Midbrain (tissue), 1 donor: Measurements from ENCODE around the gene NFATC4.
"Not testable (repeated sequence)": the region's sequence is repeated elsewhere in the genome, so short reads cannot be mapped to it uniquely, and the experiment has no call there.

Experiments used
- DNase-seq: peaks from one replicate; lab custom pipeline; 2025; lab: John Stamatoyannopoulos, UW

NFATC4 gene

DNA sequence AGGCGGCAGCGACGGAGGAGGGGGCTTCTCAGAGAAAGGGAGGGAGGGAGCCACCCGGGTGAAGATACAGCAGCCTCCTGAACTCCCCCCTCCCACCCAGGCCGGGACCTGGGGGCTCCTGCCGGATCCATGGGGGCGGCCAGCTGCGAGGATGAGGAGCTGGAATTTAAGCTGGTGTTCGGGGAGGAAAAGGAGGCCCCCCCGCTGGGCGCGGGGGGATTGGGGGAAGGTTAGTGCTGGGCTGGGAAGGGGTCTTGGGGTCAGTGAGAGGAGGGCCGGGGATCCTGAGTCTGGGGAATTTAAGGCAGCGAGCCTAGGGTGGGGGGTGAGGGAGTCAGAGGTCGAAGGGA, 203 bp downstream of the NFATC4 start:
- no peak for DNase-seq

DNA sequence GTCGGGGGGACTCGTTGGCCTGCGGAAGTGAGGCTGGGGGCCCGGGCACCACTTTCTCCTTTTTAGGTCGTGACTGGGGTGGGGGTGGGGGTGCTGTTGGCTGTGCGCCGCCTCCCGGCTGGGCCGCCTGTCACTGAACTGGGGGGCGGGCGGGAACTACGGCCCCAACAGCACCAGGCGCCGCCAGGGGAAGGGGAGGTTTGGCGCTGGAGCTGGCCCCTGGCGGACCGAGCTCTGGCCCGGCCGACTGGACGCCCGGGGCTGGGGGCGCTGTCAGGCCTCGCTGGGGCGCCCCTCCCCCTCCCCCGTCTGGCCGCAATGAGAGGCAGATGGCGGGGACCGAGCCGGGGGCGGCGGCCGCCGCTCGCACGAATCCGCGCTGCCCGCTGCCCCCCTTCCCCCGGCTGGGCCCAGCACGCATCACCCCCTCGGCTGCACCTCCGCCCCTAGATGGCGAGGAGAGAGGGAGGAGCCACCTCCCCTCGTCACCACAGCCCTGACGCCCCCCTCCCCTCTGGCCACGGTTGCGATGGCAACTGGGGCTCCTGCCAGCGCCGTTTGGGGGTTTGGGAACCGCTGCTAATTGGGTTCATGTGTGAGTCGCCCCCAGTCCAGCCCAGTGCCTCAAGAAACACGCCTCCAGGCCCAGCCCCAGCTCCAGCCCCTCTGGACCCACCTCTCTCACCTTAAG, 723 bp downstream of the NFATC4 start:
- peak; percentile 16 for DNase-seq

DNA sequence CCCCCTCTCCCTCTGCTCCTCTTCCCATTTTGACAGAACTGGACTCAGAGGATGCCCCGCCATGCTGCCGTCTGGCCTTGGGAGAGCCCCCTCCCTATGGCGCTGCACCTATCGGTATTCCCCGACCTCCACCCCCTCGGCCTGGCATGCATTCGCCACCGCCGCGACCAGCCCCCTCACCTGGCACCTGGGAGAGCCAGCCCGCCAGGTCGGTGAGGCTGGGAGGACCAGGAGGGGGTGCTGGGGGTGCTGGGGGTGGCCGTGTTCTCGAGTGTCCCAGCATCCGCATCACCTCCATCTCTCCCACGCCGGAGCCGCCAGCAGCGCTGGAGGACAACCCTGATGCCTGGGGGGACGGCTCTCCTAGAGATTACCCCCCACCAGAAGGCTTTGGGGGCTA, 1.5 kb downstream of the NFATC4 start:
- no peak for DNase-seq

DNA sequence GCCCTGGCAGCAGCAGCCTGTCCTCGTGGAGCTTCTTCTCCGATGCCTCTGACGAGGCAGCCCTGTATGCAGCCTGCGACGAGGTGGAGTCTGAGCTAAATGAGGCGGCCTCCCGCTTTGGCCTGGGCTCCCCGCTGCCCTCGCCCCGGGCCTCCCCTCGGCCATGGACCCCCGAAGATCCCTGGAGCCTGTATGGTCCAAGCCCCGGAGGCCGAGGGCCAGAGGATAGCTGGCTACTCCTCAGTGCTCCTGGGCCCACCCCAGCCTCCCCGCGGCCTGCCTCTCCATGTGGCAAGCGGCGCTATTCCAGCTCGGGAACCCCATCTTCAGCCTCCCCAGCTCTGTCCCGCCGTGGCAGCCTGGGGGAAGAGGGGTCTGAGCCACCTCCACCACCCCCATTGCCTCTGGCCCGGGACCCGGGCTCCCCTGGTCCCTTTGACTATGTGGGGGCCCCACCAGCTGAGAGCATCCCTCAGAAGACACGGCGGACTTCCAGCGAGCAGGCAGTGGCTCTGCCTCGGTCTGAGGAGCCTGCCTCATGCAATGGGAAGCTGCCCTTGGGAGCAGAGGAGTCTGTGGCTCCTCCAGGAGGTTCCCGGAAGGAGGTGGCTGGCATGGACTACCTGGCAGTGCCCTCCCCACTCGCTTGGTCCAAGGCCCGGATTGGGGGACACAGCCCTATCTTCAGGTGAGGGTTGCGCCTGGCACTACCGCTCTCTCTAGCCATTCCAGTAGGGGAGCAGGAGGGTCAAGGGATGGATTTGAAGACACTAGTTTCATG, 2.1 kb downstream of the NFATC4 start:
- DNase-seq, result no peak

DNA sequence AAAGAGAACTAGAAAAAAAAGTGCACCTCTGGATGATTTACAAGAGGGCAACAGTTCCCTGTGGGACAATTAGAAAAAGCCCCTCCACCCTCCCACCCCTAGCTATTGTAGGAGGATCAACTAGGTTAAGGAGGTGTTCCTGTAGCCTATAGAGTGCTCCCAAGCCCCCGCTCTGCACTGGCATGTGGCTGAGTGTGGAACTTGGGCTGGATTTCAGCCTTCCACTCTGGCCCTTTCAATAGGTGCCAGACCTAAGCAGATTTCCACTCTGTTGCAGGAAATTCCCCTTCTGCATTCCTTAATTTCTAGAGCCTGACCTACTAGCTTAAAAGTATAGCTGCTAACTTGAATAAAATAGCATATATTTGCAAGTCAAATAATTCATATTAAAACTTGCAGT, 2.8 kb downstream of the NFATC4 start:
- DNase-seq, result no peak

DNA sequence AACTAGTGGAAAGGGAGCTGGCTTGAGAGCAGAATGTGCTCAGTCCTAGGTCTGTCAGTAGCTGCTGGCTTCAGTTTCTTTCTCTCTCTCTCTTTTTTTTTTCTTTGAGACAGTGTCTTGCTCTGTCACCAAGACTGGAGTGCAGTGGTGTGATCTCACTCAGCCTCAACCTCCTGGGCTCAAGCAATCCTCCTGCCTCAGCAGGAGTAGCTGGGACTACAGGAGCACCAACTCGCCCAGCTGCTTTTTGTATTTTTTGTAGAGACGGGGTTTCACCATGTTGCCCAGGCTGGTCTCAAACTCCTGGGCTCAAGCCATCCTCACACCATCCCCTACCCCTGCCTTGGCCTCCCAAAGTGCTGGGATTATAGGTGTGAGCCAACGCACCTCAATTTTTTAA, 3.6 kb downstream of the NFATC4 start:
- not testable (repeated sequence) for DNase-seq

DNA sequence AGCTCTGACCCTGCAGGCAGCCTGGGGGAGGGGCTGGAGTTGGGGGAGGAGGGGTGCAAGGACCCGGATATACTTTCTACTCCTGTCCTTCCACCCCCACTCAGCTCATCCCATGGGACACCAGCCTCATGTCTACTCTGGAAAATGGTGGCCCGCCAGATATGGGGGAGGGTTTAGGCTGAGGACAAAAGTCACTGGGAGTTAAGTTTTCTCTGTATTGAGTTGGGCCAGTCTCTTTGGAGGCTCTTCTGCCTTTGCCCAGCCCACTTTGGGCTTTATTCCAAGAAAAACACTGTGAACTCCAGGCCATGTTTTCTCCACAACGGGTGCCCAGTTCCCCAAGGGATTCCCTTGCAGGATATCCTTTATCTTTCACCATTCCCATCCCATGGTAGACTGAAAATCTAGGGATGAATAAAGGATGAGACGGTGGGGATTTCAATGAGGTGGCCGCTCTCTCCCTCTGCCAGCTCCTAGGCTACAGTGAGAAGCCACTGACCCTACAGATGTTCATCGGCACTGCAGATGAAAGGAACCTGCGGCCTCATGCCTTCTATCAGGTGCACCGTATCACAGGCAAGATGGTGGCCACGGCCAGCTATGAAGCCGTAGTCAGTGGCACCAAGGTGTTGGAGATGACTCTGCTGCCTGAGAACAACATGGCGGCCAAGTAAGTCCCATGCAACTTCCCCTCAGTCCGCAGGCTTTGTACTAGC, 4.9 kb downstream of the NFATC4 start:
- DNase-seq, result no peak

DNA sequence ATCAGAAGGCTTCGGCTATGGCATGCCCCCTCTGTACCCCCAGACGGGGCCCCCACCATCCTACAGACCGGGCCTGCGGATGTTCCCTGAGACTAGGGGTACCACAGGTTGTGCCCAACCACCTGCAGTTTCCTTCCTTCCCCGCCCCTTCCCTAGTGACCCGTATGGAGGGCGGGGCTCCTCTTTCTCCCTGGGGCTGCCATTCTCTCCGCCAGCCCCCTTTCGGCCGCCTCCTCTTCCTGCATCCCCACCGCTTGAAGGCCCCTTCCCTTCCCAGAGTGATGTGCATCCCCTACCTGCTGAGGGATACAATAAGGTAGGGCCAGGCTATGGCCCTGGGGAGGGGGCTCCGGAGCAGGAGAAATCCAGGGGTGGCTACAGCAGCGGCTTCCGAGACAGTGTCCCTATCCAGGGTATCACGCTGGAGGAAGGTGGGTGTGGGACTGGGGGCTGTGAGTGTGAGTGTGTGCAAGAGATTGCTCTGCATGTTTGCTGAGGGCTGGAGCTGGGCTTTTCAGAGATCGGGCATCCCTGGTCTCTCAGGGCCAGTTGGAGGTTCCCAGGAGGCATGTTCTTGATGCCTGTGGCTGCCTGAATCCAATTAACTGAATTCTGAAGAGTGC, 8.6 kb downstream of the NFATC4 start:
- no peak for DNase-seq

DNA sequence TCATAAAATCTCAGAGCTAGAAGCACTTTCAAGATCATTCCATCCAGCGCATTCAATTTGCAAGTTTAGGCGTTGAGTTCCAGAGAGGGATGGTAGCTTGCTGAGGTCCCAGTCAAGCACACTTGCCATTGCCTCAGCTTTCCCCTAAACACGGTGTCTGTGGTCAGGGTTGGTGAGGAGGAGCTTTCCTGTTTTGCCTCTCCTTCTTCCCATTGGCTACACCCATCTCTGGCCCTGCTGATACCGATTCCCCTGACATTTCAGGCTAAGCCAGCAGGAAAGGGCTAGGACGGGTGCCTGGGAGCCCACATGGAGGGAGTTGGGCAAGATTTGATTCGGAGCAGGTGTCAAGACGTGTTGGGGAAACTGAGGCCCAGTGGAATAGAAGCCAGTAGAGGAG, 9.1 kb downstream of the NFATC4 start:
- no peak for DNase-seq

DNA sequence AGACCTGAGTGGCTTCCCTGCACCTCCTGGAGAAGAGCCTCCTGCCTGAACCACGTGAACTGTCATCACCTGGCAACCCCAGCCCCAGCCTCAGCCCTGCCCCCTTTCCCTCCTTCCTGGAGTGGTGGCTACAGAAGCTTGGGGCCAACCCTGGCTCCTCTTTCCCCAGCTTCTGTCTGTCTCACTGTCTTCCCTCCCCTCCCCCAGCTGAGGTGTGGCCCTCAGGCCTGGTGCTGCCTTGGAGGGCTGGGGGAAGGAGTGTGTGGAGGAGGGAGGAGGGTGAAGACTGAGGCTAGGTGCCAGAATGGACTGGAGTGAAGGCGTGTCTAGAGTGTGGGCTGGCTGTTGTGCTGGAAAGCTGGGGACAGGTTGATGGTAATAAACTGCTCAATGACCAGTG, 9.7 kb downstream of the NFATC4 start:
- DNase-seq, result no peak

DNA sequence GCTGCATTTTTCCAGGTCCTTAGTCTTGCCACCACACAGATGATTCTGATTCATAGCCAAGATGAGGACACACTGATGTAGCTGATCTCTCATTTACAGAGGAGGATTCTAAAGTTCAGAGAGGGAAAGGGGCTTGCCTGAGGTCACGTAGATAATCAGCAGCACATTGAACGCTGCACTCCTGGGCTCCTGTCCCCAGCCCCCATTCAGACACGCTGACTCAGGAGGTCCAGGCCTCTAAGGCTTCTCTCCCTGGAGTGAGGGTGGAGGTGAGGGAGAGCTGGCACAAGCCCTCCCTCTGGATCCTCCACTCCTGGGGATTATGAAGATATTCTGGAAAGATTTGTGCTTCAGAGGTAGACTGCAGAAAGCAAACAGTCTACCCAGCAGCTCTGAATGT, 10.3 kb downstream of the NFATC4 start:
- no peak for DNase-seq

DNA sequence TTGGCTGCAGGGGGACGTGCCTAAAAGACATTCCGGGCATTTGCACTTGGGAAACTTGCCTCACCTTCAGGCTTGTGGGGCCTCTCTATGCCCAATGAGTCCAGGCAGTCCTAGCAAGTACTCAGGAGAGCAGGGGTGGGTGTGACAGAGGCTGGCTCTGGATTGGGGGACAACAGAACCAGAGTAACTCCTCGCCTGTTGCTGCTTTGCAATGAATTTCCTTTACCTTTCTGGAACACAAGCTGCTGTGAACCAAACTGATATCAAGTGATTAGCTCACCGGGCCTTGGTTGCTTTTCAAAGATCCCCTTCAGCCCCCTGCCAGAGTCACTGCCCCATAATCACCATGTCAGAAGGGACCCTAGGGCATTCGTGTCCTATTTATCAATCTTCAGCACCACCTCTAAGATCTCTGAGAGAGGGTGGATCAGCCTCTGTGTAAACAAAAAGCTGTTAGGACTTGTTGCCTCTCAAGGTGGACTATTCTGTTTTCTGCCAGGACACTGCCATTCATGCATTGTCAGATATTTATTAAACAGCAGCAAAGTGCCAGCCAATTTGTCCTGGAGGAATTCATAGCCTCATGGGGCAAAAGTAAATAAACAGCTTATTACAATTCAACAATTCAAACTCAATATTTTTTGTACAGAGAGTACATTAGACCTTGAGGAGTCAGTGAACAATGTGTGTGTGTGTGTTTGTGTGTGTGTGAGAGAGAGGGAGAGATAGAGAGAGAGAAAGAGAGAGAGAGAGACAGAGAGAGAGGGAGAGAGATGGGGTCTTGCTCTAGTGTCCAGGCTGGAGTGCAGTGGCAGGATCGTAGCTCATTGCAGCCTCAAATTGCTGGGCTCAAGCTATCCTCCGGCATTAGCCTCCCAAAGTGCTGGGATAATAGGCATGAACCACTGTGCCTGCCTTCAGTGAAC, 11.3 kb downstream of the NFATC4 start:
- no peak for DNase-seq

DNA sequence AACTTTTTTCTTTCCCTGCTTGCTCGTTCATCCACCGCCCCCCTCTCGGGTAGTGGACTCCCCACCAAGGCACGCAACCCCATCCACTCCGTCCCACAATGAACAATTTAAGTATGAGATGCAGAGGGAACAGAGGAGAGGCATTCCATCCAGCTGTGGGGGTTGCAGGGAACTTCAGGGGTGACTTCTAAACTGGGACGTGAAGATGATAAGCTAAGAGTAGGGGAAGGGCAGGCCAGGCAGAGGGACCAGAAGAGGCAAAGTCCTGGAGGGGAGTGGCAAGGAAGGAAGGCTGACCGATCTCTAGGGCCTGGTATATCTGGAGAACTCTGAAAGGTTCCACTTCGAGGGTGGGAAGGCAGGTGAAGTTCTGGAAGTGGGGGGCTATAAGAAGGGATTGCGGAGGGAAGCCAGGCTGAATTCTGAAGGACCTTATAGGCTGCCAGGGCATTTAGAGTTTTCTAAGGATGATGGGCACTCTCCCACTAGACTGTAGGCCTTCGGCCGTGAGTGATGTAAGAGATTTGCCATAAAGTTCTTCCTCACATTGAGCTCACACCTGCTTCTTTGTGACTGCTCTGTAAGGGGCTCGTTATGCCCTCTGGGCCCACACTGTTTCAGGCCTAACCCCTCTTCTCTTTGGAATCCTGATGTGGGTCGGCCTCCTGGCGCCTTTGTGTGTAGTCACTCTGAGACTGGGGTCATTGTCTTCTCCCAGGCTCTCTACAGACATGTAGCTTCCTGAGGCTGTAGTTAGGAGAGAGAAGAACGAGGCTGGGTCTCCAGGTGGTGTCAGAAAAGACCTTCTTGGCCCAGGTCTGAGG, 12.1 kb downstream of the NFATC4 start:
- no peak for DNase-seq

DNA sequence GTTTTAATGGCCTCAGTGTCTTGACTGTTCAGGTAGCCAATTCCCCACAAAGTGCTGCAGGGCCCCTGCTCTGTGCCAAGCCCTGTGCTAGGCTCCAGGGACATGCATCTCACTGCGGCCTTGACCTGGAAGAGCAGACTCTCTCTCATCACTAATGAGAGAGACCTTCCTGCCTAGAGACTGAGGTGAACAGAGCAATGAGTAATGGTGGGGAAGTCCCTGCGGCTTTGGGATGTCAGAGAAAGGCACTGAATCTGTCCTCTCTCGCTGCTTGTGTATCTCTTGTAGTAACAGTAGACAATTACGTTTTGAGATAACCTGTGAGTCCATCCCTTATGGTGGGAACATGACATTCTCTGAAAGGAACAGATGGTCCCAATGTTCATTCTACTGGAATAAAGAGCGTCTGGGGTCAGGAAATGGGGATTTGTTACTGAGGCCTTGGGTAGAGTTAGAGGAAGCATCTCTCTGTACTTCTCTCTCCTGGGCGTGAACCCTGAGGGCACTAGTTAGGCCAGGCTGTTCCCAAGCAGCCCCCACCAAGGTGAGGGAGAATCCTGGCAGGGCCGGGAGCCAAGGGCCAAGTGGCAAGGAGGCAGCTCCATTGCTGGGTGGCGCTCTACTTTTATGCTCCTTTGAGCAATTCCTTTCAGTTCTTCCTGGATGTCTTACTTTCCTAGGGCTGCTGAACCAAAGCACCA, 13.5 kb downstream of the NFATC4 start:
- no peak for DNase-seq

DNA sequence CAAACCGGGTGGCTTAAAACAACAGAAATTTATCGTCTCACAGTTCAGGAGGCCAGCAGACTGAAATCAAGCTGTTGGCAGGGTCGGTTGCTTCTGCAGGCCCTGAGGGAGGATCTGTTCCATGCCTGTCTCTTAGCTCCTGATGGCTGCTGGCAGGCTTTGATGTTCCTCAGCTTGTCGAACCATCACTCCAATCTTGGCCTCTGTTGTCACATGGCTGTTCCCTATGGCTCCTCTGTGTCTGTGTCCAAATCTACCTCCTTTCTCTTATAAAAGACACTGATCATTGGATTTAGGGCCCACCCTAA, 14.0 kb downstream of the NFATC4 start:
- DNase-seq, result no peak

DNA sequence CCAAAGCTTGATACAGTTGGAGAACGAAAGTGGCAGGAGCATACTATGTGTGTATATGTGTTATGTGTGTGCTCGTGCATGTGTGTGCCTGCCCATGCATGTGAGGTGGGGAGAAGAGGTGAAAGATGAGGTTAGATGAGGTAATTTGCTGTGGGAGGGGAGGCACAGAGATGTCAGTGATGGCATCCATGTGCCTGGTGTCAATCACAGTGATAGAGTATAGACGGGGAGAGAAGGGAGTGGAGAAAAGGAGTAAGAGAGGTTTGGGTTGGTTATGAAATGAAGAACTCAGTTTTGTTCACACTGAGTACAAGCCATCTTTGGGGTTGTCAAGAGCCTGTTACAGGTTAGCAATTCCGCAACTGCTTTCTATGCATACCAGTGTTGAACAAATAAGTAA, 16.2 kb downstream of the NFATC4 start:
- no peak for DNase-seq

DNA sequence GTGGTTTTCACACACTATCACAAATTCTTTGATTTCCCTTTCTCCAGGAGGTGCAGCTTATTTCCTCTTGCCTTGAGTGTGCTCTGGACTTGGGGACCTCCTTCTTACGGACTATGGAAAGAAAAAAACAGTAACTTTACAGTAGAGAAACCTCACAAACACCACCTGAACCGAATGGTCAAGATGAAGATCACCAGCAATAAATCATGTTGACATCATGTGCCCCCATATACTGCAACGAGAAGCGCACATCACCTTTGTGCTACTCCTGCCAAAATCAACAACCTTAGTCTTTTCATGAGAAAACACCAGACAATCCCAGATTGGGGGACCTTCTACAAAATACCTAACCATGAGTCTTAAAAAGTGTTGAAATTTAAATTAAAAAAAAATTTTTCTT, 17.5 kb downstream of the NFATC4 start:
- DNase-seq, result no peak

DNA sequence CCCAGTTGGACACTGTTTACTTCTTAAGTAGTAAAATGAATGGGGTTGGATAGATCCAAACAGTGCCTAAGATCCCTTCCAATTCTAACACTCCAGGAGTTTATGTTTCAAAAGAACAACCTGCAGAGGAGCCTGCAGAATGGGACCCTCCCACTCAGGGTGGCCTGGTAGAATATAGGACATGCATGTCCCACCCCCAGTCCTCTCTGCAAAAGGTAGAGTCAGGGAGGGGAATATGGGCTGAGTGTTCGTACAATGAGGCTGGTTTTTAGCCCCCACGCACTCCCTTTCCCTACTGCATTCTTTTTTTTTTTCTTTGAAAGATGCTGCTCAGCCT, 19.0 kb downstream of the NFATC4 start:
- DNase-seq, result no peak

DNA sequence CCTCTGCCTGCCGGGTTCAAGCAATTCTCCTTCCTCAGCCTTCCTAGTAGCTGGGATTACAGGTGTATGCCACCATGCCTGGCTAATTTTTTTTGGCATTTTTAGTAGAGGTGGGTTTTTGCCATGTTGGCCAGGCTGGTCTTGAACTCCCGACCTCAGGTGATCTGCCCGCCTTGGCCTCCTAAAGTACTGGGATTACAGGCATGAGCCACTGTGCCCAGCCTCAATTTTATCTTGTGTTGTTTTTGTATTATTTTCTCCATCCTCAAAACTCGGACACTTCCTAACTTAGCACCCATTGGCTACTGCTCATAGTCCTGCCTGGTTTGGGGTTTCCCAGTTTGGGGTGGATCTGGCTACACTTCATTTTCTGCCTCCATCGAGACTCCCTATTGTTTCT, 19.6 kb downstream of the NFATC4 start:
- DNase-seq, result not testable (repeated sequence)

DNA sequence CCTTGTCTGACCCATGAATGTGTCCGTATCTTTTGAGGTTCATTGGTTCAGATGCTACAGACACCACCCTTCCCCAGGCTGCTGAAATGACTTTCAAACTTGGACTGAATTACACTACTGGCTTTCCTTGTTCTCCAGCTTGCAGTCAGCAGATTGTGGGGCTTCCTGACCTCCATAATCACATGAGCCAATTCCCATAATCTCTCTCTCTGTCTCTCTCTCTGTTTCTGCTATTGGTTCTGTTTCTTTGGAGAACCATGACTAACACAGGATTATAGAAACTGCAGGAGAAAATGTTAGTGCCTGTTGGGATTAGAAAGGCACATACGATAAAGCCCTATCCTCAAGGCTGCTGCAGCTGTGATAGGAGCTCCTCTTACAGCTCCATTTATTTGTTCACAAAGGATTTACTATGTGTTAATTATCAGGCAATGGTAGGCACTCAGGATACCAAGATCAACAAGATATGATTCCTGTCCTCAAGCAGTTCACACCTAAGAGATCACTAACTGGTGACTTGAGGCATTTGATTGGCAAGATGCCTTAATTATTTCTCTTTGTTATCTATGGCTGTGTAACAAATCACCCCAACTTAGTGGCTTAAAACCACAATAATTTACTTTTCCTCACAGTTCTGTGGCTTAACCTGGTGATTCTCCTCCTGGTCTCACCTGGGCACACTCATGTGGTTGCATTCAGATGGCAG, 20.6 kb downstream of the NFATC4 start:
- DNase-seq, result no peak
